H1 (cell line): ENCODE data around the gene TPRG1L. TPM values are rescaled to one million over a fixed set of nuclear protein-coding genes. Genes with fewer than 3 reads are reported as not detected.

Experiments used
- CHD1 ChIP-seq: IDR thresholded peaks from 2 replicates; pipeline ENCODE4 v1.6.1; 2012; ENCODE audit warnings: low read depth, low read length, improper control_type of control experiment
- EP300 ChIP-seq, 2 experiments: IDR thresholded peaks; 1 replicate in 1 of 2; 2 replicates in 1 of 2; pipeline ENCODE4 v1.6.1; 2011 to 2012; ENCODE audit warnings: low read depth in 2 of 2, low read length in 2 of 2, mild to moderate bottlenecking in 2 of 2, borderline replicate concordance in 1 of 2, inconsistent platforms in 1 of 2, moderate library complexity in 1 of 2
- EZH2 ChIP-seq: fragments of 200-600 bp; sonication (generic); IDR thresholded peaks from 2 replicates; pipeline ENCODE4 v1.7.1; 2012; ENCODE audit warnings: low read depth, mild to moderate bottlenecking, moderate library complexity, low read length, inconsistent platforms; ENCODE audit not compliant: severe bottlenecking
- HDAC6 ChIP-seq: IDR thresholded peaks from one replicate; pipeline ENCODE4 v1.7.1; 2012; ENCODE audit warnings: low read depth, mild to moderate bottlenecking, inconsistent platforms, low read length, moderate library complexity
- KDM4A ChIP-seq: IDR thresholded peaks from one replicate; pipeline ENCODE4 v1.7.1; 2012; ENCODE audit warnings: low read depth, mild to moderate bottlenecking, moderate library complexity, low read length, inconsistent platforms; ENCODE audit not compliant: severe bottlenecking
- POLR2A ChIP-seq, 2 experiments: IDR thresholded peaks; 1 replicate in 1 of 2; 2 replicates in 1 of 2; pipeline ENCODE4 v1.6.1; 2011; ENCODE audit warnings: low read depth in 2 of 2, low read length in 2 of 2, mild to moderate bottlenecking in 2 of 2; ENCODE audit errors: control extremely low read depth in 1 of 2
- RBBP5 ChIP-seq: IDR thresholded peaks from 2 replicates; pipeline ENCODE4 v1.7.1; 2012; ENCODE audit warnings: low read depth, mild to moderate bottlenecking, inconsistent platforms, low read length, moderate library complexity, borderline replicate concordance
- TCF12 ChIP-seq: IDR thresholded peaks from 2 replicates; pipeline ENCODE4 v1.6.1; 2011; ENCODE audit warnings: low read depth, mild to moderate bottlenecking, low read length
- YY1 ChIP-seq: IDR thresholded peaks from 2 replicates; pipeline ENCODE4 v1.6.1; 2011; ENCODE audit warnings: low read depth, mild to moderate bottlenecking, low read length
- polyA plus RNA-seq, 7 experiments: library from polyadenylated mRNA; depleted of rRNA in 3 of 7; stranded (reverse) in 5 of 7; unstranded in 2 of 7; fragments of >200 nt in 5 of 7; fragments of 200-250 nt in 2 of 7; gene quantifications; 1 replicate in 5 of 7; 2 replicates in 1 of 7; 4 replicates in 1 of 7; pipeline versions ENCODE4 v1.2.1 to v1.2.3, GENCODE V29; 2011 to 2013; ENCODE audit warnings: missing spikeins in 2 of 7, mixed read lengths in 2 of 7
- total RNA-seq: library from RNA; stranded (reverse); fragmentation: NEBNext Ultra II Directional; extraction: Animal tissue kit (Norgen Biotek cat#: 25700); gene quantifications from 2 replicates; pipeline ENCODE4 v1.2.1, GENCODE V29; 2021
- TF ChIP-seq, protein P1 (sequence below): IDR thresholded peaks from 2 replicates; pipeline ENCODE4 v1.6.1; 2012; ENCODE audit warnings: low read length, inconsistent platforms

TPRG1L gene
- total and polyA plus RNA-seq, 2 of the 8 experiments (the other 6 are each of a cell fraction or from before 2014, with no cell fraction given) = 21.7 to 22.3 TPM

DNA sequence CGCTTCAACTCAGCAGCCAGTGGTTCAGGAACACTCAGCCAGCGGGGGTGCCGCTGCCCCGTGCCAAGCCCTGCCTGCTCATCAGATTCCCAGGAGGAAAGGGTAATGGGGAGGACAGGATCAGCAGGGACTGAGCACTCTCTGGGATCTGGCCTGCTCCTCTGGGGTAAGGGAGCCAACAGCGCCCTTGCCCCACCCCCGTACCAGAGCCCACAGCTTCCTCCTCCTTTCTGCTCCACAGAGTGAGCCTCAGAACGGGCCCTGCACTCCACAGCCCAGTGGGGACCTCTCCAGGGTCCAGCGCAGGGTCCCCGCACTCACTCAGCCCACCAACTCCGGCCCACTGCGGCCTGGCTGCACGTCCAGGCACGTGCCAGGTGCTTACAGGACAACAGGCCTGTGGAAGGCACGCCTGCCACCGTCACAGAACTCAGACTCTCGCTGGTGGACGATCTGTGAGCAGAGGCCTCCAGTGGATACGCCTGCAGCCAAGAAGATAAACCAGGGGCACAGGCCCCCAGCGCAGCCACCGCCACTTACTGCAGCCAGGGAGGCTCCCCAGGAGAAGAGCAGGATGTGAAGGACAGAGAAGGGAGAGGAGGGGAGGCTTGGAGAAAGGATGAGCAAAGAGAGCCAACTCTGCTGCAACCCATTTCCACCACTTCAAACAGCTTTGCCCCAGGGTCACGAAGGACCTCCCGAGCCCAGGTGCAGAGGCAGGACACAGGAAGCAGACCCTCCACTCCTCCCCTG lies 15.6 kb upstream of the TPRG1L start (continued):
- TF ChIP-seq TCF12 = no peak
- TF ChIP-seq POLR2A (IDR thresholded peaks at IDR 0.05; ENCODE audit: control extremely low read depth in 1 of 2, low read depth in 2 of 2, low read length in 2 of 2) = no peak
- TF ChIP-seq KDM4A = no peak
- no peak for TF ChIP-seq YY1
- TF ChIP-seq HDAC6 = no peak
- no peak for TF ChIP-seq CHD1
- no peak for TF ChIP-seq RBBP5
- TF ChIP-seq, protein P1, sequence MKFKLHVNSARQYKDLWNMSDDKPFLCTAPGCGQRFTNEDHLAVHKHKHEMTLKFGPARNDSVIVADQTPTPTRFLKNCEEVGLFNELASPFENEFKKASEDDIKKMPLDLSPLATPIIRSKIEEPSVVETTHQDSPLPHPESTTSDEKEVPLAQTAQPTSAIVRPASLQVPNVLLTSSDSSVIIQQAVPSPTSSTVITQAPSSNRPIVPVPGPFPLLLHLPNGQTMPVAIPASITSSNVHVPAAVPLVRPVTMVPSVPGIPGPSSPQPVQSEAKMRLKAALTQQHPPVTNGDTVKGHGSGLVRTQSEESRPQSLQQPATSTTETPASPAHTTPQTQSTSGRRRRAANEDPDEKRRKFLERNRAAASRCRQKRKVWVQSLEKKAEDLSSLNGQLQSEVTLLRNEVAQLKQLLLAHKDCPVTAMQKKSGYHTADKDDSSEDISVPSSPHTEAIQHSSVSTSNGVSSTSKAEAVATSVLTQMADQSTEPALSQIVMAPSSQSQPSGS = no peak
- no peak for TF ChIP-seq EZH2
- no peak for TF ChIP-seq EP300 (IDR thresholded peaks at IDR 0.05; ENCODE audit: borderline replicate concordance in 1 of 2, low read depth in 2 of 2, low read length in 2 of 2)
- TF ChIP-seq, all 59 proteins: peak for 0
